Measurements from ENCODE around the gene IGSF9B.

Gene IGSF9B

DNA sequence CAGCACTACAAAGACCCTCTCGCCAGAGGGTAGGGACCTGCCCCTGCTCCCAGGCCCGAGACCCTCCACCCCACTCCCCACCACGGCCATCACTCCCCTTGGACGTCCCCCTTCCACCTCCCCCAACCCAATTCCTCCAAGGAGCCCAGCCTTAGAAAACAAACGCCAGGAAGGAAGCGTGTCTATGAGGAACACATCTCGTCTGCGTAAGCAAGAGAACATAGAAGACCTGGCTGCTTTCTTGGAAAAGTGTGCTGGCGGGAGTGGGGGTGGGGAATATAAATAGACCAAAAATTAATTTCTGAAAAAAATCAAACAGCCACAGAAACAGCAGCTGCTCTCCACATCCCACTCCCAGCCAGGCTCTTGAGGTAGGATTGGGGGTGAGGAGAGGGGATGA is 23.9 kb upstream of the IGSF9B start:
- TF ChIP-seq CTCF (IDR thresholded peaks at IDR 0.05): no peak

GRCh38 chr11:133978794-133979193 is 22.0 kb upstream of the IGSF9B start:
- TF ChIP-seq CTCF (IDR thresholded peaks at IDR 0.05): no peak

GRCh38 chr11:133977067-133977677 is 20.4 kb upstream of the IGSF9B start:
- TF ChIP-seq CTCF (IDR thresholded peaks at IDR 0.05): no peak

GRCh38 chr11:133975488-133975849 is 18.7 kb upstream of the IGSF9B start:
- TF ChIP-seq CTCF (IDR thresholded peaks at IDR 0.05): no peak

GRCh38 chr11:133974836-133975487 is 18.2 kb upstream of the IGSF9B start:
- no peak for TF ChIP-seq CTCF (IDR thresholded peaks at IDR 0.05)

DNA sequence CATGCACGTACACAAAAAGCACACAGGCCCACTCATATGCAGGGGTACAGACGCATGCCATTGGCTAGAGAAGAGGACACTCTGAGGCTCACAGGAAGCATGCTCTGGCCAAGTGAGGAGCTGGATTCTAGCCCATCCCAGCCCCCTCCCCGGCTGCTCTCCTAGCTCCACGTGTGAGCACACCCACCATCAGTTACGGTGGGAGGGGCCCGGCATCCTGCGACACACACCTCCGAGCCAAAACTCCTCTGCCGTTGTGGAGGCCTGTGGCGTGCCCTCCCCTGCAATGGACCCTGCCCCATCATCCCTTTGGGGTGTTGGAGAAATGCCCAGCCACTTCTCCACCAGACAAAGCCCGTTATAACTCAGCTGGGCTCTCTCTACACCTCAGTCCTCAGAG is 15.1 kb upstream of the IGSF9B start:
- no peak for TF ChIP-seq CTCF (IDR thresholded peaks at IDR 0.05)

DNA sequence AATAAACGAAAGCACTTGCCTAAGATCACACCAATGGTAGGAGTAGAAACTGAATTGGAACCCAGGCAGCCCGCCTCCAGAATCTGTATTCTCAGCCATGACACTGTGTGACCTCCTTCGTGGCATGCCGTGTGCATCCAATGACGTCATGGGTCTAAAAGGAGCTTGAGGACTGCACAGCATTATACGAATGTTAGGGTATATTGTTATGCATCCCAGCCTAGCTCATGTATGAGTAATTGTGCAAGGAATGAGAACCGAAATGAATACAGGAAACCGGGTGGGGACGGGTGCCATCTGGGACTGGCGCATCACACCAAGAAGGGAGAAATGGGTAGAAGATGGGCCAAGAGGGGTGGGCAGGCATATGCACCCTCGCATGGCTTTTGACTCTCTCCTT is 12.3 kb upstream of the IGSF9B start:
- no peak for TF ChIP-seq CTCF (IDR thresholded peaks at IDR 0.05)

DNA sequence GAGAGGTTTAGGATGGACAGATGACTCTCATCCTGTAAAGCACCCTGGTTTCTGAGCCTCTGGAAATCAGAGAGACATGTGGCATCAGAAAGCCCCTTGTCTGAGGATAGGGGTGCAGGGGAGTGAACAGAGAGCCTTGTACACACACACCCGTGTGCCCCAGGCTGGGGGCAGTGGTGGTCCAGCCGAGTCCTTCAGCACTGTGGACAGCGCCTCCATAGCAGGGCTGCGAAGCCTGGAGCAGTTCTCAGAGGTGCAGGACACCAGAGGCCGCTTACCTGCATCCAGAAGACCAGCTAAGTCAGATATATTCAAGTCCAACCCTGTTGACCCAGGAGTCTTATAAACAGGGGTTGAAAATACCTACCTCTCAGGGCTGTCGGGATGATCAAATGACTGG is 11.5 kb upstream of the IGSF9B start:
- no peak for TF ChIP-seq CTCF (IDR thresholded peaks at IDR 0.05)

All from LNCAP (cell line).